ENCODE measurements around the gene FAM107B.
"Not testable (repeated sequence)": the region's sequence is repeated elsewhere in the genome, so short reads cannot be mapped to it uniquely, and the experiment has no call there.

DNA sequence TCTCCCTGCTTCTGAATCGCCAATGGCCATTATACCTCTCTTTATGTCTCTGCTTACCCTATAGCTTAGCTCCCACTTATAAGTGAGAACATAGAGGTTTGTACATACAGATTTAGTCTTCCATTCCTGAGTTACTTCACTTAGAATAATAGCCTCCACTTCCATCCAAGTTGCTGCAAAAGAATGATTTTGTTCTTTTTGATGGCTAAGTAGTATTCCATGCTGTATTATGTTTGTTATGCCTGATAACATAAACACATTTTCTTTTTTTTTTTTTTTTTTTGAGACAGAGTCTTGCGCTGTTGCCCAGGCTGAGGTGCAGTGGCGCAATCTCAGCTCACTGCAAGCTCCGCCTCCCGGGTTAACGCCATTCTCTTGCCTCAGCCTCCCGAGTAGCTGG lies 42.0 kb upstream of the FAM107B start:
- not testable (repeated sequence) for TF ChIP-seq CTCF (IDR thresholded peaks at IDR 0.05; ENCODE audit: extremely low read depth in 1 of 2, insufficient read depth in 1 of 2, low read depth in 1 of 2, low read length in 2 of 2); EZH2 (IDR thresholded peaks at IDR 0.05; ENCODE audit: borderline replicate concordance, low read depth, low read length, severe bottlenecking); POLR2A (IDR thresholded peaks at IDR 0.05; ENCODE audit: low read depth, low read length); POLR2AphosphoS5 (IDR thresholded peaks at IDR 0.05; ENCODE audit: insufficient read depth, low read depth, low read length); MYC (IDR thresholded peaks at IDR 0.05; ENCODE audit: low read depth, low read length); GATA2 (IDR thresholded peaks at IDR 0.05; ENCODE audit: insufficient read depth, insufficient read length, low read depth, low read length); JUN (IDR thresholded peaks at IDR 0.05; ENCODE audit: borderline replicate concordance, insufficient read depth, insufficient read length, low read depth)
- TF ChIP-seq, protein P1, sequence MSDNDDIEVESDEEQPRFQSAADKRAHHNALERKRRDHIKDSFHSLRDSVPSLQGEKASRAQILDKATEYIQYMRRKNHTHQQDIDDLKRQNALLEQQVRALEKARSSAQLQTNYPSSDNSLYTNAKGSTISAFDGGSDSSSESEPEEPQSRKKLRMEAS (IDR thresholded peaks at IDR 0.05; ENCODE audit: insufficient read depth, insufficient read length), result not testable (repeated sequence)

All from endothelial cell of umbilical vein (primary cell).